GM06990 (cell line): ENCODE measurements around the gene BIRC7.

ENCODE experiments used
- DNase-seq: peaks from one replicate; pipeline ENCODE4 v3.0.0-alpha.2; 2011; ENCODE audit not compliant: insufficient read length; ENCODE audit errors: extremely low read depth
- H3K27me3 ChIP-seq: replicated peaks from 2 replicates; pipeline ENCODE4 v1.6.0; 2011; ENCODE audit warnings: low read length; ENCODE audit not compliant: control insufficient read depth, insufficient read depth
- H3K36me3 ChIP-seq: 2 replicates; pipeline ENCODE4 v1.5.1; 2011; ENCODE audit warnings: low read length; ENCODE audit not compliant: control insufficient read depth, insufficient read depth
- H3K4me3 ChIP-seq: replicated peaks from 2 replicates; pipeline ENCODE4 v1.5.1; 2011; ENCODE audit warnings: low read depth, mild to moderate bottlenecking, control low read depth, low read length
- CTCF ChIP-seq: IDR thresholded peaks from 2 replicates; pipeline ENCODE4 v1.5.1; 2011; ENCODE audit warnings: low read length, control low read depth, mild to moderate bottlenecking, inconsistent platforms; ENCODE audit not compliant: insufficient read depth, poor library complexity, severe bottlenecking

The BIRC7 gene

GRCh38 chr20:63260521-63260920, 24.8 kb downstream of the BIRC7 start:
- no peak for TF ChIP-seq CTCF
- DNase-seq = no peak
- Histone ChIP-seq H3K36me3 (no peaks in the 10 kb centered on the region), H3K4me3 (no peak overlapping the region), H3K27me3 (peaks cover 1% of the 10 kb centered on the region; the same call in 1 of the 2 replicates)

- Histone ChIP-seq H3K27me3 (peaks cover 1% of the 10 kb centered on the region; the same call in 1 of the 2 replicates), H3K4me3 (no peak overlapping the region)
Observed at GRCh38 chr20:63261060-63261794, 25.5 kb downstream of the BIRC7 start.

GRCh38 chr20:63261795-63262528, 26.3 kb downstream of the BIRC7 start:
- DNase-seq = no peak
- TF ChIP-seq CTCF = no peak
- Histone ChIP-seq H3K4me3 (no peak overlapping the region), H3K27me3 (peaks cover 1% of the 10 kb centered on the region; the same call in 1 of the 2 replicates), H3K36me3 (no peaks in the 10 kb centered on the region)

More at GRCh38 chr20:63261060-63261794, 25.5 kb downstream of the BIRC7 start:
- no peak for DNase-seq
- H3K36me3 ChIP-seq = no peaks in the 10 kb centered on the region
- no peak for TF ChIP-seq CTCF

- H3K27me3 ChIP-seq = peaks cover 1% of the 10 kb centered on the region; the same call in 1 of the 2 replicates
Observed at GRCh38 chr20:63262836-63263235, 27.1 kb downstream of the BIRC7 start.

GRCh38 chr20:63264000-63264399, 28.3 kb downstream of the BIRC7 start:
- DNase-seq = no peak
- no peaks in the 10 kb centered on the region for H3K36me3 ChIP-seq
- TF ChIP-seq CTCF = no peak
- no peak overlapping the region for H3K4me3 ChIP-seq
- peaks cover 1% of the 10 kb centered on the region; the same call in 1 of the 2 replicates for H3K27me3 ChIP-seq

More at GRCh38 chr20:63262836-63263235, 27.1 kb downstream of the BIRC7 start:
- TF ChIP-seq CTCF = no peak
- Histone ChIP-seq H3K36me3 (no peaks in the 10 kb centered on the region), H3K4me3 (no peak overlapping the region)
- no peak for DNase-seq
